Ovary (tissue), 3 donors: ENCODE measurements around the gene ADGRG3.

ENCODE experiments used
- CTCF ChIP-seq, 3 donors: fragments of 450-650 bp in 2 of 3; fragments of 200-600 bp in 1 of 3; IDR thresholded peaks; one replicate each; pipeline versions ENCODE4 v1.5.1 to v1.8.0; 2016 to 2022; ENCODE audit warnings: antibody characterized with exemption in 3 of 3, mild to moderate bottlenecking in 1 of 3
- POLR2A ChIP-seq: fragments of 450-650 bp; IDR thresholded peaks from one replicate; pipeline ENCODE4 v1.6.1; 2017; ENCODE audit warnings: antibody characterized with exemption, mild to moderate bottlenecking, moderate library complexity
- donor health status: DM: no; HTN: no; CAD: no.

- no peak for TF ChIP-seq CTCF (IDR thresholded peaks at IDR 0.05)
- no peak for TF ChIP-seq POLR2A
Observed at GRCh38 chr16:57658878-57659674, 9.0 kb upstream of the ADGRG3 start.
